Left lung (tissue), 10 donors: ENCODE data around the gene ZNF827. TPM values are rescaled to one million over a fixed set of nuclear protein-coding genes. Genes with fewer than 3 reads are reported as not detected.

ENCODE experiments used
- ATAC-seq: fragments of 200-7000 bp; cut with Tn5 transposase; one replicate; pipeline ENCODE4 v1.9.1; 2020; ENCODE audit warnings: moderate library complexity
- DNase-seq, 4 donors: peaks; one replicate each; pipeline ENCODE4 v3.0.0-alpha.2; 2013 to 2020
- H3K27ac ChIP-seq, 2 donors: fragments of 200-600 bp; sonication (generic) in 1 of 2; one replicate each; pipeline versions ENCODE4 v1.5.0 to v1.8.0; 2020 to 2021
- H3K27me3 ChIP-seq, 2 donors: fragments of 200-600 bp; sonication (generic) in 1 of 2; one replicate each; pipeline versions ENCODE4 v1.5.0 to v1.8.0; 2020 to 2021
- H3K36me3 ChIP-seq, 2 donors: fragments of 200-600 bp; sonication (generic) in 1 of 2; one replicate each; pipeline versions ENCODE4 v1.5.0 to v1.8.0; 2020 to 2021
- H3K4me1 ChIP-seq, 2 donors: fragments of 200-600 bp; one replicate each; pipeline ENCODE4 v1.8.0; 2021
- H3K4me3 ChIP-seq, 2 donors: fragments of 200-600 bp; sonication (generic) in 1 of 2; one replicate each; pipeline versions ENCODE4 v1.5.0 to v1.8.0; 2020 to 2021; ENCODE audit warnings: mild to moderate bottlenecking in 1 of 2
- H3K9me3 ChIP-seq, 2 donors: fragments of 200-600 bp; sonication (generic) in 1 of 2; one replicate each; pipeline versions ENCODE4 v1.5.0 to v1.8.0; 2020 to 2021
- CTCF ChIP-seq, 2 donors: fragments of 200-600 bp; sonication (generic) in 1 of 2; IDR thresholded peaks; one replicate each; pipeline versions ENCODE4 v1.5.0 to v1.8.0; 2021; ENCODE audit warnings: antibody characterized with exemption in 2 of 2
- intact Hi-C, 2 donors: fragments of 100-400 bp; cut with DNase I; formaldehyde crosslinking; loops; one replicate each; pipeline versions ENCODE4 v1.11.2 to v1.14.2; 2022
- polyA plus RNA-seq, 6 donors: library from polyadenylated mRNA; unstranded; fragments of 120-200 nt; gene quantifications; one replicate each; pipeline ENCODE4 v1.2.1, GENCODE V29; 2013; ENCODE audit not compliant: insufficient read length in 6 of 6
- total RNA-seq, 2 donors: library from RNA; stranded (reverse); fragmentation: NEBNext Ultra II Directional; extraction: Animal tissue kit (Norgen Biotek cat#: 25700); gene quantifications; one replicate each; pipeline ENCODE4 v1.2.1, GENCODE V29; 2021
- donor health status: DM: no; HTN: yes; CAD: no.
- donor health status: DM: no; HTN: no; CAD: no.

ZNF827 gene
- total and polyA plus RNA-seq, 8 donors, result 9.2 to 35.7 (median 32.7) TPM

- Histone ChIP-seq H3K27ac (peak overlapping the region; percentile 5 to 89), H3K27me3 (no peaks in the 10 kb centered on the region), H3K36me3 (no peaks in the 10 kb centered on the region), H3K9me3 (no peaks in the 10 kb centered on the region), H3K4me1 (peaks cover 16 to 43% of the 10 kb centered on the region in 2 donors), H3K4me3 (no peak overlapping the region)
- intact Hi-C loops, result loop anchor here in 1 of 2 donors (10.0 kb wide), 1 partner anchor 112 kb away; no protein-coding TSS in a partner anchor
- no peak for TF ChIP-seq CTCF (IDR thresholded peaks at IDR 0.05)
- DNase-seq, result peak in 2 of 4 donors; percentile 56 to 73
- ATAC-seq, result peak; percentile 41
Observed at GRCh38 chr4:145736241-145736831, 202.3 kb downstream of the ZNF827 start.

- no peak for TF ChIP-seq CTCF (IDR thresholded peaks at IDR 0.05)
- DNase-seq (no peak), ATAC-seq (no peak)
- intact Hi-C loops, result loop anchor here in 1 of 2 donors (10.0 kb wide), 1 partner anchor 111 kb away; no protein-coding TSS in a partner anchor
- H3K4me1 ChIP-seq, result peaks cover 16 to 47% of the 10 kb centered on the region in 2 donors
- H3K9me3 ChIP-seq, result no peaks in the 10 kb centered on the region
- H3K27ac ChIP-seq, result peak overlapping the region; percentile 5 to 89
- no peak overlapping the region for H3K4me3 ChIP-seq
- H3K36me3 ChIP-seq, result no peaks in the 10 kb centered on the region
- no peaks in the 10 kb centered on the region for H3K27me3 ChIP-seq
Observed at GRCh38 chr4:145735827-145736226, 202.8 kb downstream of the ZNF827 start.

- no peak for TF ChIP-seq CTCF (IDR thresholded peaks at IDR 0.05)
- ATAC-seq (peak; percentile 14), DNase-seq (no peak)
- Histone ChIP-seq H3K4me3 (no peak overlapping the region), H3K27ac (peak overlapping the region; percentile 89 to 98), H3K9me3 (no peaks in the 10 kb centered on the region), H3K27me3 (no peaks in the 10 kb centered on the region), H3K4me1 (peaks cover 16 to 47% of the 10 kb centered on the region in 2 donors), H3K36me3 (no peaks in the 10 kb centered on the region)
- intact Hi-C loops, result loop anchor here in 1 of 2 donors (10.0 kb wide), 1 partner anchor 111 kb away; no protein-coding TSS in a partner anchor
Observed at GRCh38 chr4:145735347-145735675, 203.3 kb downstream of the ZNF827 start.

GRCh38 chr4:145734576-145735346 is 203.9 kb downstream of the ZNF827 start:
- no peaks in the 10 kb centered on the region for H3K9me3 ChIP-seq
- TF ChIP-seq CTCF (IDR thresholded peaks at IDR 0.05), result no peak
- no peaks in the 10 kb centered on the region for H3K36me3 ChIP-seq
- ATAC-seq (peak; percentile 46), DNase-seq (peak in 1 of 4 donors; percentile 57)
- no peaks in the 10 kb centered on the region for H3K27me3 ChIP-seq
- intact Hi-C loops, result loop anchor here in 1 of 2 donors (10.0 kb wide), 1 partner anchor 110 kb away; no protein-coding TSS in a partner anchor
- H3K4me3 ChIP-seq, result no peak overlapping the region
- peak overlapping the region; percentile 89 to 98 for H3K27ac ChIP-seq
- H3K4me1 ChIP-seq, result peaks cover 16 to 47% of the 10 kb centered on the region in 2 donors

GRCh38 chr4:145734031-145734430 is 204.6 kb downstream of the ZNF827 start:
- DNase-seq, result no peak
- Histone ChIP-seq H3K4me1 (peaks cover 16 to 47% of the 10 kb centered on the region in 2 donors), H3K27ac (peak overlapping the region; percentile 89 to 98), H3K36me3 (no peaks in the 10 kb centered on the region), H3K4me3 (no peak overlapping the region), H3K27me3 (no peaks in the 10 kb centered on the region), H3K9me3 (no peaks in the 10 kb centered on the region)
- ATAC-seq, result no peak
- TF ChIP-seq CTCF (IDR thresholded peaks at IDR 0.05), result no peak
- intact Hi-C loops, result loop anchor here in 1 of 2 donors (10.0 kb wide), 1 partner anchor 109 kb away; no protein-coding TSS in a partner anchor
